Effector memory CD8-positive, alpha-beta T cell (primary cell): Measurements from ENCODE around the gene WDR45B.
"Not testable (repeated sequence)": the region's sequence is repeated elsewhere in the genome, so short reads cannot be mapped to it uniquely, and the experiment has no call there.

ENCODE experiments used
- ATAC-seq: fragments of 150-1000 bp; cut with Tn5 transposase; replicated peaks from 2 replicates; pipeline ENCODE4 v1.10.0; 2021; ENCODE audit warnings: mild to moderate bottlenecking, moderate library complexity
- DNase-seq, 3 experiments: peaks; one replicate each; pipeline ENCODE4 v3.0.0; 2021
- H3K27ac Mint-ChIP-seq, 2 donors: one replicate each; pipeline ENCODE4 v1.8.0; 2022; ENCODE audit warnings: mild to moderate bottlenecking in 2 of 2, mixed read lengths in 2 of 2, moderate library complexity in 2 of 2
- H3K27me3 Mint-ChIP-seq, 2 donors: one replicate each; pipeline ENCODE4 v1.8.0; 2022; ENCODE audit warnings: mixed read lengths in 2 of 2
- H3K36me3 Mint-ChIP-seq: one replicate; pipeline ENCODE4 v1.8.0; 2022; ENCODE audit warnings: mild to moderate bottlenecking, moderate library complexity, mixed read lengths; ENCODE audit not compliant: insufficient read depth
- H3K4me1 Mint-ChIP-seq, 2 donors: one replicate each; pipeline ENCODE4 v1.8.0; 2022; ENCODE audit warnings: low read depth in 2 of 2, mixed read lengths in 2 of 2
- H3K4me3 Mint-ChIP-seq, 2 donors: one replicate each; pipeline ENCODE4 v1.8.0; 2022; ENCODE audit warnings: mild to moderate bottlenecking in 2 of 2, mixed read lengths in 2 of 2, moderate library complexity in 2 of 2
- H3K9me3 Mint-ChIP-seq, 2 donors: one replicate each; pipeline ENCODE4 v1.8.0; 2022; ENCODE audit warnings: mixed read lengths in 2 of 2

WDR45B gene

DNA sequence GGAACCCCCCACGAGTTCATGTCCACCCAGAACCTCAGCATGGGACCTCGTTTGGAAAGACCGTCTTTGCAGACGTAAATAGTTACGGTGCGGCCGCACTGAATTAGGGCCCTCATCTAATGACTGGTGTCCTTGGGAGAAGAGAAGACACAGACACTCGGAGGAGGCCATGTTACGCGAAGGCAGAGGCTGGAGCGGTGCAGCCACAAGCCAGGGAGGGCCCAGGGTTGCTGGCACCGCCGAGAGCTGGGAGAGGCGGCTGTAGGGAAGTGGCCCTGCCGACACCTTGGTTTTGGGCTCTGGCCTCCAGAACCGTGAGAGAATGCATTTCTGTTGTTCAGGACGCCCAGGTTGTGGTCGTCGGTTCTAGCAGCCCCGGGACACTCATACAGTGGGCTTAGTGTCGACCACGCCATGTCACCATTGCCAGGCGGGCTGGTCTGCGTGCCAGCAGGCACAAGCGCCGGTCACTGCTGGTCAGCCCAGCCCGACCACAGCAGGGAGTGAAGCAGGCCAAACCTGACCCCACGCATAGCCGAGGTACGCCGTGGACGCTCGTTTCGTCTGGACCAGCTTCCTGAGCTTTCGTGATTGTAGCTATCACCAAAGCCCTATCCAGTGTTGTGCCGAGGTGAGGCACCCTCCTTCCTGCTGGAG is 10.7 kb upstream of the WDR45B start:
- Mint-ChIP-seq H3K36me3 (no peaks in the 10 kb centered on the region), H3K4me1 (no peaks in the 10 kb centered on the region), H3K27ac (no peak overlapping the region), H3K9me3 (no peaks in the 10 kb centered on the region), H3K4me3 (no peak overlapping the region), H3K27me3 (no peaks in the 10 kb centered on the region)
- DNase-seq (no peak), ATAC-seq (no peak)

DNA sequence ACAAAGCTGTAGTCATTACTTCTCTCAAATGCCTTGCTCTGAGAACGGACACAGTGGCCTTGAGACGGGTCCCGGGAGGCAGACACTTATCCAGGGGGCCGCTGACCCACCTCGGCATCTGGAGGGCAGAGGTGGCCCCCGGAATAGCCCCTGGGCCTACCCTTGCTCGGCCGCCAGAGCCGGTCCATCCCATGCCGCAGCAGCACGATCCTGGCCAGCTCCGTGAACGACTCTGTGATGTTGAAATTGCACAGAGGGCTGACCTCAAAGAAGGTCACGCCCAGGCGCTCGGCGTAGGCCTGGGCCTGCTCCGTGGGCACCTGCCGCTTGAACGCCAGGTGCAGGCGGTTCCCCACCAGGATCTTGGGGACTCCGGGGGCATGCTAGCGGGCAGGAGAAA is 10.1 kb upstream of the WDR45B start:
- Mint-ChIP-seq H3K9me3 (no peaks in the 10 kb centered on the region), H3K4me3 (no peak overlapping the region), H3K27me3 (no peaks in the 10 kb centered on the region), H3K36me3 (no peaks in the 10 kb centered on the region), H3K4me1 (no peaks in the 10 kb centered on the region), H3K27ac (no peak overlapping the region)
- DNase-seq = no peak
- no peak for ATAC-seq

DNA sequence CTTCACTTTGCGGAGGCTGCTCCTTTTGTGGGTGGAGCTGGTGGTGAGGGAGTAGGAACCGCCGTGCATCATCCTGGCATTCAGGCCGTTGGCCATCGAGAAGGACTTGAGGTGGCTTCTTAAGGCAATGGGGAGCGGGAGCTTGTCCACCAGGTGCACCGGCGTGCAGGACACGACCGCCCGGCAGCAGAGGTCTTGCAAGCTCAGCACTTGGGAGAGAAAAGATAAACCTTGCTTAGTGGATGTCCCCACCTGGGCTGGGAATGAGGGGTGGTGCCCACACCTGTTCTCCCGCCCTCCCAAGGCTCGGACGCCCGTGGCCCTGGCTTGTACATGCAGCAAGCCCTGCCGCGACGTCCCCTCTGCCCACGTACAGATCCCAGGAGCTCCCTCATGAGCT is 9.7 kb upstream of the WDR45B start:
- DNase-seq (no peak), ATAC-seq (no peak)
- Mint-ChIP-seq H3K9me3 (no peaks in the 10 kb centered on the region), H3K4me1 (no peaks in the 10 kb centered on the region), H3K4me3 (no peak overlapping the region), H3K36me3 (no peaks in the 10 kb centered on the region), H3K27ac (no peak overlapping the region), H3K27me3 (no peaks in the 10 kb centered on the region)

DNA sequence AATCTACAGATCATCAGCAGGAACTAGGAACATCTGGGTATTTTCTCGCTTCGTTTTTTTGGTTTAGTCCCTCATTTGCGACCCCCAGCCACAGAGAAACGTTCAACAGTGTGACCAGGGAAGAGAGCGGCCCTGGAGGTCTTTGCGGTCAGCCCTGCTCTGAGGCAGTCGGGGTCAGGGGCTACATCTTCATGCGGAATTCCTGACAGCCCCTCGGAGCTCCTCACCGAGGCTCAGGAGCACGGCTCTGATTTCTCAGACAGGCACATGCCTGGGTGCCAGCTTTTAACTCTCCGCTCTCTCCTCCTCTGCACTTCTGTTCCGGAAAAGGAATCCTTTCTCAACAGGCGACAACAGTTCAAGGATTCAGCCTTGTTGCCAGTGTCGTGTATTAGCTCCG is 8.0 kb upstream of the WDR45B start:
- H3K36me3 Mint-ChIP-seq = no peaks in the 10 kb centered on the region
- H3K27ac Mint-ChIP-seq = no peak overlapping the region
- H3K4me1 Mint-ChIP-seq = no peaks in the 10 kb centered on the region
- DNase-seq = no peak
- ATAC-seq = no peak
- H3K9me3 Mint-ChIP-seq = no peaks in the 10 kb centered on the region
- no peaks in the 10 kb centered on the region for H3K27me3 Mint-ChIP-seq
- H3K4me3 Mint-ChIP-seq = no peak overlapping the region

DNA sequence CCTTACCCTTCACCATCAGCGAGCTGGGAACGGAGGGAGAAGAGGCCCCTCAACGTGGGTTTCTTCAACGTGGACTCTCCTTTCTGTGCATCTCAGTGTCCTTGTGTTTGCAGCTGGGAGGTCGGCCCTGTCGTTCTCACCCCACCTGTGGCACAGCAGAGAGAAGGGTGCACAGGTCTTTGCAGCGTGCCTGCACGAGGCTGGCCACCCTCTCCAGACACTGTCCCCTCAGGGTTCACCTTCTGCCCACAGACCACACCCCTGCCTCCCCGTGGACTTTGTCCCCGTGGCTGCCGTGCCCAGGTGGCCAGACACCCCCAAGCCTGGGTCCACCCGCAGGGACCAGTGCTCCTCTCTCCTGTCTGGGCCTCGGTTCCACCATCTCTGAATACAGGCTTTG is 7.3 kb upstream of the WDR45B start:
- ATAC-seq = no peak
- no peaks in the 10 kb centered on the region for H3K36me3 Mint-ChIP-seq
- no peaks in the 10 kb centered on the region for H3K27me3 Mint-ChIP-seq
- no peaks in the 10 kb centered on the region for H3K9me3 Mint-ChIP-seq
- DNase-seq = no peak
- H3K4me3 Mint-ChIP-seq = no peak overlapping the region
- H3K4me1 Mint-ChIP-seq = no peaks in the 10 kb centered on the region
- no peak overlapping the region for H3K27ac Mint-ChIP-seq

DNA sequence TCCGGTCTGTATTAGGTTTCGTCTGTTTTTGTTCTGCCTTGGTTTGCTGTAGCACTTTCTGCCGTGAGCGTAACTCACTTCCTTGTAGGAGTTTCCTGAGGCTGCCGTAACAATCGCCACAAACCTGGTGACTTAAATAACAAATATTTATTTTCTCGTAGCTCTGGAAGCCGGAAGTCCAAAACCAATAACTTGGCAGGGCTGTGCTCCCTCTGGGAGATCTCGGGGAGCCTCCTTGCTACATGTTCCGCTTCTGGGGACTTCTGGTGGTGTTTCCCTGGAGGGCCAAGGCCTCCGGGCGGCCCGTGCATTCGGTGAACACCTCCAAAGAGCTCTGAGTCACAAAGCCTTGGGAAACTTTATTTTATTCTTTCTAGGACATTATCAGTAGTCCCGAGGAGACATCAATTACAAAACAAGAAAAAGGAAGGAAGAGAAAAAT is 6.8 kb upstream of the WDR45B start:
- Mint-ChIP-seq H3K4me1 (peaks cover 0 to under 1% of the 10 kb centered on the region in 2 donors), H3K27ac (no peak overlapping the region), H3K36me3 (peaks cover 3% of the 10 kb centered on the region), H3K27me3 (no peaks in the 10 kb centered on the region), H3K4me3 (no peak overlapping the region), H3K9me3 (no peaks in the 10 kb centered on the region)
- ATAC-seq = no peak
- DNase-seq = no peak

DNA sequence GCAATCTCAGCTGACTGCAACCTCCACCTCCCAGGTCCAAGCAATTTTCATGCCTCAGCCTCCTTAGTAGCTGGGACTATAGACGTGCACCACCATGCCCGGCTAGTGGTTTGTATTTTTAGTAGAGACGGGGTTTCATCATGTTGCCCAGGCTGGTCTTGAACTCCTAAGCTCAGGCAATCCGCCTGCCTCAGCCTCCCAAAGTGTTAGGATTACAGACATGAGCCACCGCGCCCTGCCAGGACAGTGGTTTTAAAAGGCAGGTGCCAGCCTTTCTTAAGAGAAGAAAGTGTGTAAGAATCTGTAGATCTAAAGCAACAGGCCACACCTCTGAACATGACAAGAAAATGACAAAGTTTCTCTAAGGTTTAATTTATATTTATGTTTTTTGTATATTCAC is 6.4 kb upstream of the WDR45B start:
- H3K27me3 Mint-ChIP-seq, H3K36me3 Mint-ChIP-seq, DNase-seq, H3K4me1 Mint-ChIP-seq, H3K9me3 Mint-ChIP-seq, H3K4me3 Mint-ChIP-seq, H3K27ac Mint-ChIP-seq, ATAC-seq: not testable (repeated sequence)

DNA sequence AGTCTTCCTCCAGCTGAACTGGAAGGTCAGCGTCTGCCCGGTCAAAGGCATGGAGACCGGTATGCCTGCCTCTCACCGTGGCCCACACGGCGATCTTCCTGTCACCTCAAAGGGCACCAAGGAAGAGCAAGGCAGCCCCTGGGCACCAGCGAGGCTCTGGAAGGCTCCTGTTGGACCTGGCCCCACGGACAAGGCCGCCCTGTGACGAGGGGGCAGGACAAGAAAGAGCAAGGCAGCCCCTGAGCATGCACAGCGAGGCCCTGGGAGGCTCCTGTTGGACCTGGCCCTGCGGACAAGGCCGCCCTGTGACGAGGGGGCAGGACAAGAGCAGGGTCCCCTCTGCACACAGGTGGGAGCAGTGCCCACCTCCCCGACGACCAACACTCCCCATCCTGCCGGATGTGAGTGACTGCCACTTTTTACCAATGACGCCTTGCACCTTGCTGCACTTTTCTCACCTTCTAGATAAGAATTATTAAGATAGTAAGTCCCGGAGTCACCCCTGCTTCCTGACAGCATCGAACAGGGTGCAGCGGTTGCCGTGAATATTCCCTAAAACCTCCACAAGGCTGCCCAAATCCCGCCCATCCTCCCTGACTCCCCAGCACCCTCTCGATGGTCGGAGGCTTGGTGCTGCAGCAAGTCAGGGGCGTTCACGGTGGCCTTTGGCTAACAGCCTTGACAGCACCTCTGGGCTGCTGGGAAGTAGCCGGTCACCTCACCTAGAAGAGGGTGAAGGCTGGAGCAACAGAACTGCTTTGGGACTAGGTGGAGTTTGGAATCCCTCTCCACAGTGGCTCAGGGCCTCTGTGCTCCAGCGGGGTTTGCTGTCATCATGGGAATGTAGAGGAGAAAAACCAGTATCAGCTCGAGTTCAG is 5.6 kb upstream of the WDR45B start:
- peaks cover 3% of the 10 kb centered on the region for H3K36me3 Mint-ChIP-seq
- no peak overlapping the region for H3K27ac Mint-ChIP-seq
- no peak for DNase-seq
- no peak for ATAC-seq
- H3K9me3 Mint-ChIP-seq = no peaks in the 10 kb centered on the region
- no peak overlapping the region for H3K4me3 Mint-ChIP-seq
- no peaks in the 10 kb centered on the region for H3K27me3 Mint-ChIP-seq
- peaks cover 4 to 5% of the 10 kb centered on the region in 2 donors for H3K4me1 Mint-ChIP-seq

DNA sequence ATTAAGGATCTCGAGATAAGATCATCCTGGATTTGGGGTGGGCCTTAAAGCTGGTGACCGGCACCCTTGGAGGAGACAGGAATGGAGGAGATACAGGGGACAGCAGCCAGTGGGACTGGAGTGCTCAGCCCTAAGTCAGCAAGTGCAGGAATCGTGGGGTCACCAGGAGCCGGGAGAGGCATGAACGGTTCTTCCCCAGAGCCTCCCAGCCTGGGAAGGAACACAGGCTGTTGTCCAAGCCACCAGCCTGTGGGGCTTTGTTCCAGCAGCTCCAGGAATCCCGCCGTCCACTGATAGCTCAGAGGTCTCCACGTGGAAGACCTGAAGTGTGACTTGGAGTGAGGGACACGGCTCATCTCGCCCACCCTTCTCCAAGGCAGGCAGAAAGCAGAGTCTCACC is 2.5 kb upstream of the WDR45B start:
- peaks cover 8% of the 10 kb centered on the region for H3K36me3 Mint-ChIP-seq
- ATAC-seq (no peak), DNase-seq (no peak)
- H3K9me3 Mint-ChIP-seq = no peaks in the 10 kb centered on the region
- H3K4me1 Mint-ChIP-seq = peaks cover 15 to 22% of the 10 kb centered on the region in 2 donors
- H3K27me3 Mint-ChIP-seq = no peaks in the 10 kb centered on the region
- H3K27ac Mint-ChIP-seq = no peak overlapping the region
- no peak overlapping the region for H3K4me3 Mint-ChIP-seq

DNA sequence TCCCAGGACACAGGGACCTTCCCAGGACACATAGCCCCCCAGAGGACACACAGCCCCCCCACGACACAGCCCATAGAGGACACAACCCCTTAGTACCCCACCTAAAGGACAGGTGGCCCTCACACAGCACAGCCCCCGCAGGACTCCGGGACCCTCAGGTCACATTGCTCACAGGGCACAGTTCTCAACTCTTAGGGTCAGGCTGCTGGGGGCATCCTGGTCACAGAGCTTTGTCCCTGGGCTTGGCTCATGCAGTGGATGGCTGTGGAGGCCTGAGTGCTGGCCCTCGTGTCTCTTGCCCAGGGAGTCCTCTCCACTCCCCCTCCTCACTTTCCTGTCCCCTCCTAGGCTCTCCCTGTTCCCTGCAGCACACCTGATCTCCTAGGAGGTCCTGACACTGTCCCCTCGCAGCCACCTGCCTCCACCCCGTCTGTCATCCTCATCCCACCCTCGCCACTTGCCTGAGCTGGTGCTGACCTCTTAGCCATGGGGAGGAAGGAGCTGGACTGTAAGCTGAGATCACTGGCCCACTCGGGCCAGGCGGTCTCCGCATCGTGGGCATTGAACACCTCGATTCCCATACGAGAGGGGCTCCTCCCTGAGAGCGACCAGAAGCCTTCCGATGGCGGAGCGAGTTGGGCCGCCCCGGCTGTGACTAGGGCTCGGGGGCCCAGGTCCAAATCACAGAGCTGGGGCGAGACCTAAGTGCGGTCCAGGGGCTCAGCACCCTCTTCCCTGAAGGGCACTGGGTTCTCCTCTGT is 1.4 kb upstream of the WDR45B start:
- no peak for DNase-seq
- Mint-ChIP-seq H3K9me3 (no peaks in the 10 kb centered on the region), H3K4me1 (peaks cover 19 to 28% of the 10 kb centered on the region in 2 donors), H3K27ac (peak overlapping the region in 1 of 2 donors; percentile 52), H3K4me3 (peak overlapping the region; percentile 48 to 56), H3K36me3 (peaks cover 13% of the 10 kb centered on the region), H3K27me3 (no peaks in the 10 kb centered on the region)
- no peak for ATAC-seq

DNA sequence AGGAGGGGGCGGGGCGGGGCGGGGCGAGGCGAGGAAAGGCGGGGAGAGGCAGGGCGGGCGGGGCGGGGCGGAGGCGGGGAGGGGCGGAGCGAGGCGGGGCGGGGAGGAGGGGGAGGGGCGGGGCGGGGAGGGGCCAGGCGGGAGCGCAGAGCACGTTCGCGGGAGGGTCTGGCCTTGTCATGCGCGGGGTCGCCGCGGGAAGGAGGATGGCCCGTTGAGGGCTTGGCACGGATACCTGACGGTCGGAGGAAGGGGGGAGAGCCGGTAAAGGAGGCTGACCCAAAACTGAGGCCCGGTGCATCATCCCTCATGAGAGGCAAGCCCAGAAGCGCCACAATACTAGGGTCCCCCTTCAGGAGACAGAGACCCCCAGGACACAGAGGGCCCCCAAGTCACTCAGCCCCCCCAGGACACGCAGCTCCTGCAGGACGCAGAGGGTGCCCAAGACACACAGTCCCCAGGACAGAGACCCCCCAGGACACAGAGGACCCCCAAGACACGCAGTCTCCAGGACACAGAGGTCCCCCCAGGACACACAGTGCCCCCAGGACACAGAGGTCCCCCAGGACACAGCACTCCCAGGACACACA is 593 bp upstream of the WDR45B start:
- H3K27me3 Mint-ChIP-seq = no peaks in the 10 kb centered on the region
- peak; percentile 7 for ATAC-seq
- H3K9me3 Mint-ChIP-seq = no peaks in the 10 kb centered on the region
- H3K27ac Mint-ChIP-seq = no peak overlapping the region
- peaks cover 14% of the 10 kb centered on the region for H3K36me3 Mint-ChIP-seq
- H3K4me3 Mint-ChIP-seq = peak overlapping the region in 1 of 2 donors; percentile 87
- peak; percentile 24 to 40 (median 30) for DNase-seq
- H3K4me1 Mint-ChIP-seq = peaks cover 23 to 28% of the 10 kb centered on the region in 2 donors

DNA sequence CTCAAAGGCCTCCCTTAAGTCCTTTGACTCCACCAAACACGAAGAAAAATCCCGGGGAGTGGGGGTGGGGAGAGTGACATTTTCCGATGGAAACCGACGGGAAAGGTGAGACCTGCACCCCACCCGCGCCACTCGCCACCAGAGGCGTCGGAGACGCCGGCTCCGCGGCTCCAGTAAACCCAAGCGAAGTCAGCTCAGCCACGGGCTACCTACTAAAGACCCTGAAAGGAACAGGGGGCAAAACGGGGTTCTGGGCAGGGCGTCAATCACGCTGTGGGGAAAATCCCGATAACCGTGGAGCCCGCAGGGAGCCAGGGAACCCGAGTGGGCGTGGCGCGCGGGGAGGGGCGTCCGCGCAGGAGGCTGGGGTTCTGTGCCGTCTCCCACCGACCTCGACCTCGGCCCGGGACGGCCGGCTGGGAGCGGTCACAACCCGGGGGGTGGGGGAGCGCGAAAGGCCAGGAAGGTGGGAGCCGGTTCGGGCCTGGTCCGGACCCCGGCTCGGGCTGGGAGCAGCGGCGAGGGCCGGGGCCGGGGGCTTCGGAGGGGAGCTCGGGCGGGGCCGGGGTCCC is 565 bp downstream of the WDR45B start:
- H3K4me3 Mint-ChIP-seq = peak overlapping the region; percentile 87
- H3K4me1 Mint-ChIP-seq = peaks cover 25 to 28% of the 10 kb centered on the region in 2 donors
- H3K27me3 Mint-ChIP-seq = no peaks in the 10 kb centered on the region
- ATAC-seq (peak; percentile 32), DNase-seq (peak; percentile 30 to 44 (median 40))
- peaks cover 21% of the 10 kb centered on the region for H3K36me3 Mint-ChIP-seq
- no peaks in the 10 kb centered on the region for H3K9me3 Mint-ChIP-seq
- H3K27ac Mint-ChIP-seq = peak overlapping the region; percentile 82 to 86

DNA sequence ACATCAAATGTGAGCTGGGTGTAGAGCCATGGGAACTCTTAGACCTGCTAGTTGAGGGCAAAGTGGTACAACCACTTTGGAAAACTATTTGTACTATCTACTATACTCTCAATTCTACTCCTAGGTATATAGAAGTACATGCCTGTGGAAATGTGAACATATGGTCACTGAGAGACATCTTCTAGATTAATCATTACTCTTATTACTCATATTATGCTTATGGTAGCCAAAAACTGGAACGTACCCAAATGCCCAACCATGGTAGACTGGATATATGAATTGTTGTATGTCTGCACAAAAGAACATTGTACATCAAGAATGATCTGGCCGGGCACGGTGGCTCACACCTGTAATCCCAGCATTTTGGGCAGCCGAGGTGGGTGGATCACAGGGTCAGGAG is 2.7 kb downstream of the WDR45B start:
- Mint-ChIP-seq H3K27ac (peak overlapping the region in 1 of 2 donors; percentile 86), H3K27me3 (no peaks in the 10 kb centered on the region), H3K4me3 (peak overlapping the region; percentile 87), H3K4me1 (peaks cover 33% of the 10 kb centered on the region in 2 donors), H3K36me3 (peaks cover 42% of the 10 kb centered on the region), H3K9me3 (no peaks in the 10 kb centered on the region)
- DNase-seq (no peak), ATAC-seq (no peak)
